ENCODE data around the gene VNN1.
"Not testable (repeated sequence)": the region's sequence is repeated elsewhere in the genome, so short reads cannot be mapped to it uniquely, and the experiment has no call there.

Gene VNN1

DNA sequence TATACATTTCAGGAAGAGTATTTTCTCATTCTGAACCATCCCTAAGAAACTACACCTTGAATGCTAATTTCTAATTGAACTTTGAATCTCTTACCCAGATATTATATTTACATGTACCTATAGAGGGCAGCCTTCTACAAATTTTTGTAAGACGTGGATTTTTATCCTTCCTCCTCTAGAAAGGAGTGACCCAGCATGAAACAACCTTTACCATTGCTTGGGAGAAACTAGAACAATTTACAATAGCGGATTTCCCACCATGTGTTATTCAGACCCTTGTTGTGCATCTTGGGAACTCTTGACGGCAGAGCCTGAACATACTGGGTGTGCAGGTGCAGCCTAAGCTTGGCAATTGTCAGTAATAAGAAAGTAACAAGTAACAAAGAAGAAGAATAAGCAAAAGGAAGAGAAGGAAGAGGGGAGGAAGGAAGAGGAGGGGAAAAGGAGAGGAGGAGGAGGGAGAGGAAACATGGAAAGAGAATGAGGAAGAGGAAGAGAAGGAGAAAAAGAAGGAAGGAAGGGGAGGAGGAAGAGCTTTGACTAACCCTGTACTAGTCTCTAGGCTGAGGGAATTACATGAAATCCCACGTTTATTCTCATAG, 44.1 kb downstream of the VNN1 start:
- peak; percentile 13 for DNase-seq

- no peak for DNase-seq
These were observed 47.7 kb downstream of the VNN1 start for GRCh38 chr6:132666118-132666517.

- DNase-seq = no peak
These were observed 49.4 kb downstream of the VNN1 start for GRCh38 chr6:132664309-132665034.

DNA sequence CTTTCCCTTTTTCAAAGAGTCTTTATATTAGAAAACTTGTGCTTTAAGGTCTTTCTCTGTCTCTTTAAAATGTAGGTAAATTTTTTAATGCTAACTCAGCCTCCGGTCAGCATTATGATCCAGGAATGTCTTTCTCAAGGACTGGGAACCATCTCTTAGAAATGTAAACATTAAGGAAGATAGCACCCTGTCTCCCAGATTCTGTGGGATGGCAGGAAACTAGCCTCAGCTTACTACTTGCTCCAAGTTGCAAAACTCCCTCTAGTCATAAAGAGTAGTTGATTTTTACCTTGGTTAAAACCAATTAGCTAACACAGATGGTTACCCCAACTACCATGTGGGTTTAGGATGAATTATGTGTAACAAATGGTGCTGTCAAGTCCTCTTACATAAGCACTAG, 50.2 kb downstream of the VNN1 start:
- DNase-seq = no peak

DNA sequence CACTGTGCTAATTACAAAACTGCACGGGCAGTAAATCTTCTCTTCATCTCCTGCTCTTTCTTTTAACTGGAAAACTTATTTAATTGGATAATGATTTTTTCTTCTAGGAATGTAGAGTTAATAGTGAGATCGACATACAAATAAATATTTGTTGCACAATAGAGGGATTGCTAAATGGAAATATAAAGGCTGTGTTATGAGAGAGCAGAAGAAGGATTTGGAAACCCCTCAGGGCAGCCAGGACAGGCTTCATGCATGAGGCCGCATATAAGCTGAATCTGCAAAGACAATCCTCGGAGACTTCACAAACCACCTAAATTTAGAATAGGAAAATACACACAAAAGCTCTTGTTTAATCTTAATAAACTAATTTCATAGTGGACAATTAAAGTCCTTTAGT, 51.9 kb downstream of the VNN1 start:
- DNase-seq = no peak

DNA sequence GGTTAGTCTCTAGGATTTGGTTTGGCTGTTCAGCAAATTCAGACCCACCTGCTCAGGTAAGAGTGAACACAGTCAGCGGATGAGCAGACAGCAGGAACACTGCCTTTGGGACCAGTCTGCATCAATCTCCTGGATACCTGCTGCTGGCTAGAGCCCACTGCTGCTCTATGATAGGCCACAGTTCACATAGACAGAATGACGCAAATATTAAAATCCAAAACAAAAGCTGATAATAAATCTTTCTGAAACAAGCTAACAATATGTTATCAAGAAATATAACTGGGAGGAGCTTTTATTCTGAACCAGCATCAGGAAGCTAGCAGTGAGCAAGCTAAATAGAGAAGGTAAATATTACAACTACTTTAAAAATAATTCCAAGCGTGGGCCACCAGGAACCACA, 54.8 kb downstream of the VNN1 start, which contains the start of gene TAAR1:
Gene TAAR1, minus strand, starts transcription at position 101 of the 400 bp plus-strand sequence. CDS start 13,179 bp downstream, outside the sequence.
- DNase-seq = no peak

DNA sequence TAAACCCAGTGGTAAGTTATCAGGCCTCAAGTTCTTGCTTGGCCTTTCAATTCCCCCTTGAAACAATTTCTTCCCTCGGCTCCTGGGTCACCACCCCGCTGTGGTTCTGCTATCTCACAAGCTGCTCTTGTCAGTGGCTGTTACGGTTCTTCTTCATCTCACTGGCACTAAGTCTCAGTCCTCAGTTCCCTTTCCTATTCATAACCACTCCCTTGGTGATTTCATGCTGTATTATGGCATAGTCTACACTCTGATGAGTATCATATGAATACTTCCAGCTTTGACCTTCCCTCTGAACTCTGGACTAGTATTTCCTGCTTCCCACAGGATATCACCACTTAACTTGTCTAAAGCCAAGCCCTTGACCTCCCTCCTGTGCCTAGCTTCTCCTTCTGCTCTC, 62.8 kb downstream of the VNN1 start:
- no peak for DNase-seq

DNA sequence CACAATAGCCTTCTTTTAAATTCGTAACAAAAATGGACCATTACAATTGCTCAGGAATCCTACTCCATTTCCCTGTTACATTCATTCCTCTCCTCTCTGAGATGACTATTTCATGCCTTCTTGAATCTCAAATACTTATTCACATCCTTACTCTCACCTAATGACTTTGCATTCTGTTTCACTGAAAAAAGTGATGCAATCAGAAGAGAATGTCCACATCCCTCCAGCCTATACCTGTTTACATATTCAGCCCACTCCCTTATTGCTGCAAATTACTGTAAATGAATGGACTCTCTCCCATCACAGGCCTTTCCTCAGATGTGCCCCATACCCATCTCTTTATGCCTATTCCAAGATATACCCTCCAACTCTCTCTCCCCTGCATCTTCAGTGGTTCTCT, 63.4 kb downstream of the VNN1 start:
- DNase-seq = no peak

- no peak for DNase-seq
These were observed 65.0 kb downstream of the VNN1 start for GRCh38 chr6:132648828-132649227.

DNA sequence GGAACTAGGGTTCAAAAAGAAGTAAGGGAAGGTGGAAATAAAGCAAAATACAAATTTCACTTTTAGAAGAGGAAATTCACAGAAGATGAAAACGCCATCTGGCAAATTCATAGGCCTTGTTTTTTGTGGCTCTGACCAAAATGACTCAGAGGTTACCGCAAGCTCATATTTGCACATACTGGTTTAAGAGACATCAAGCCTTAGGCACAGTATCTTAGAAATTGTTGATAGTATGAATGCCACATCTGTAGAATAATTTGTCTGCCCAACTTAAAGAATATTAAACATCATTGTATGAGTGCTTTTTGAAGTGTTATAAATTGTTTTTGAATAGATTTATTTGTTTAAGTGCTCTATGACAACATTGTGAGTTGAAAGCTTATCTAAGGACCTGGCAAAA, 65.5 kb downstream of the VNN1 start:
- no peak for DNase-seq

- no peak for DNase-seq
These were observed 70.3 kb downstream of the VNN1 start for GRCh38 chr6:132643547-132643946.

GRCh38 chr6:132637135-132637534, 76.7 kb downstream of the VNN1 start:
- not testable (repeated sequence) for DNase-seq

- not testable (repeated sequence) for DNase-seq
These were observed 77.9 kb downstream of the VNN1 start for GRCh38 chr6:132635906-132636305.

DNA sequence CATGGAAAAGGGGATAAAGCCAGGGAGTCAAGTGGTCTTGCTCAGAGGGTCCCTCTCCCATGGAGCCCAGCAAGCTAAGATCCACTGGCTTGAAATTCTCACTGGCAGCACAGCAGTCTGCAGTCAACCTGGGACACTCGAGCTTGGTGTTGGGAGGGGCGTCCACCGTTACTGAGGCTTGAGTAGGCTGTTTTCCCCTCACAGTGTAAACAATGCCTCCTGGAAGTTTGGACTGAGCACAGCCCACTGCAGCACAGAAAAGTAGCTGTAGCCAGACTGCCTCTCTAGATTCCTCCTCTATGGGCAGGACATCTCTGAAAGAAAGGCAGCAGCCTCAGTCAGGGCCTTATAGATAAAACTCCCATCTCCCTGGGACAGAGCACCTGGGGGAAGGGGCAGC, 78.6 kb downstream of the VNN1 start:
- DNase-seq = not testable (repeated sequence)

- no peak for DNase-seq
These were observed 79.1 kb downstream of the VNN1 start for GRCh38 chr6:132634796-132635195.

- DNase-seq = no peak
These were observed 80.5 kb downstream of the VNN1 start for GRCh38 chr6:132633362-132633761.
